Measurements from ENCODE around the gene MGAT4C.
"Not testable (repeated sequence)": the region's sequence is repeated elsewhere in the genome, so short reads cannot be mapped to it uniquely, and the experiment has no call there.

- not testable (repeated sequence) for TF ChIP-seq CTCF, POLR2AphosphoS5 (IDR thresholded peaks at IDR 0.05)
These were observed 40.2 kb upstream of the MGAT4C start for GRCh38 chr12:86296396-86296795.
